WTC11 (cell line): ENCODE measurements around the gene MRPL34. TPM values are rescaled to one million over a fixed set of nuclear protein-coding genes. Genes with fewer than 3 reads are reported as not detected.

Experiments
- ATF1 ChIP-seq: sonication (generic); formaldehyde crosslinking; IDR thresholded peaks from 2 replicates; pipeline ENCODE4 v1.8.1; 2023; ENCODE audit warnings: mild to moderate bottlenecking, moderate library complexity, missing genetic modification reagents
- FOXK1 ChIP-seq: sonication (generic); formaldehyde crosslinking; IDR thresholded peaks from 2 replicates; pipeline ENCODE4 v1.8.0; 2022; ENCODE audit warnings: mild to moderate bottlenecking, moderate library complexity, missing genetic modification reagents
- GABPB1 ChIP-seq: sonication (generic); formaldehyde crosslinking; IDR thresholded peaks from 2 replicates; pipeline ENCODE4 v1.8.1; 2023; ENCODE audit warnings: mild to moderate bottlenecking, missing genetic modification reagents
- GTF2I ChIP-seq: fragments of 250-450 bp; sonication (Bioruptor Pico); conservative IDR thresholded peaks from 2 replicates; pipeline ENCODE4 v1.4.0; 2021; ENCODE audit warnings: mild to moderate bottlenecking
- JUN ChIP-seq: sonication (generic); formaldehyde crosslinking; IDR thresholded peaks from 2 replicates; pipeline ENCODE4 v1.8.0; 2023; ENCODE audit warnings: mild to moderate bottlenecking, missing genetic modification reagents
- NR2C2 ChIP-seq: sonication (generic); formaldehyde crosslinking; IDR thresholded peaks from 2 replicates; pipeline ENCODE4 v1.8.0; 2022; ENCODE audit warnings: mild to moderate bottlenecking, missing genetic modification reagents
- NR3C1 ChIP-seq: sonication (generic); formaldehyde crosslinking; conservative IDR thresholded peaks from 2 replicates; pipeline ENCODE4 v1.8.1; 2023; ENCODE audit warnings: low read depth, mild to moderate bottlenecking, missing genetic modification reagents
- RELA ChIP-seq: sonication (generic); formaldehyde crosslinking; IDR thresholded peaks from 2 replicates; pipeline ENCODE4 v1.8.1; 2022; ENCODE audit warnings: missing genetic modification reagents, mild to moderate bottlenecking, borderline replicate concordance
- SMAD4 ChIP-seq: sonication (generic); formaldehyde crosslinking; IDR thresholded peaks from 2 replicates; pipeline ENCODE4 v1.8.0; 2022; ENCODE audit warnings: mild to moderate bottlenecking, missing genetic modification reagents
- SOX15 ChIP-seq: fragments of 250-450 bp; sonication (Bioruptor Pico); IDR thresholded peaks from 2 replicates; pipeline ENCODE4 v1.9.0; 2021; ENCODE audit warnings: mild to moderate bottlenecking
- TCF7 ChIP-seq: sonication (generic); formaldehyde crosslinking; IDR thresholded peaks from 2 replicates; pipeline ENCODE4 v1.8.0; 2022; ENCODE audit warnings: mild to moderate bottlenecking, low read depth, missing genetic modification reagents, moderate library complexity
- TEAD4 ChIP-seq: sonication (generic); formaldehyde crosslinking; IDR thresholded peaks from 2 replicates; pipeline ENCODE4 v1.8.0; 2022; ENCODE audit warnings: mild to moderate bottlenecking, missing genetic modification reagents
- ZNF219 ChIP-seq: sonication (generic); formaldehyde crosslinking; IDR thresholded peaks from 2 replicates; pipeline ENCODE4 v1.8.0; 2023; ENCODE audit warnings: missing genetic modification reagents, mild to moderate bottlenecking, borderline replicate concordance
- total RNA-seq: library from RNA; stranded (reverse); gene quantifications from 3 replicates; pipeline ENCODE4 v1.2.3, GENCODE V29; 2021
- TF ChIP-seq, protein P1 (sequence below): sonication (generic); formaldehyde crosslinking; IDR thresholded peaks from 2 replicates; pipeline ENCODE4 v1.8.1; 2022; ENCODE audit warnings: missing genetic modification reagents, borderline replicate concordance
- TF ChIP-seq, protein P2 (sequence below): sonication (generic); formaldehyde crosslinking; IDR thresholded peaks from 2 replicates; pipeline ENCODE4 v1.8.0; 2022; ENCODE audit warnings: mild to moderate bottlenecking, missing genetic modification reagents
- TF ChIP-seq, protein P3 (sequence below): fragments of 250-450 bp; sonication (Bioruptor Pico); IDR thresholded peaks from 2 replicates; pipeline ENCODE4 v1.9.0; 2021; ENCODE audit warnings: mild to moderate bottlenecking
- TF ChIP-seq, protein P4 (sequence below): sonication (generic); formaldehyde crosslinking; conservative IDR thresholded peaks from 2 replicates; pipeline ENCODE4 v1.8.1; 2023; ENCODE audit warnings: mild to moderate bottlenecking, low read depth, missing genetic modification reagents, moderate library complexity
- TF ChIP-seq, protein P5 (sequence below): sonication (generic); formaldehyde crosslinking; IDR thresholded peaks from 2 replicates; pipeline ENCODE4 v1.8.1; 2023; ENCODE audit warnings: mild to moderate bottlenecking, missing genetic modification reagents, moderate library complexity
- TF ChIP-seq, protein P6 (sequence below): sonication (generic); formaldehyde crosslinking; IDR thresholded peaks from 2 replicates; pipeline ENCODE4 v1.8.1; 2023; ENCODE audit warnings: mild to moderate bottlenecking, moderate library complexity, missing genetic modification reagents
- TF ChIP-seq, protein P7 (sequence below): sonication (generic); formaldehyde crosslinking; IDR thresholded peaks from 2 replicates; pipeline ENCODE4 v1.8.1; 2023; ENCODE audit warnings: mild to moderate bottlenecking, missing genetic modification reagents, borderline replicate concordance
- TF ChIP-seq, protein P8 (sequence below): sonication (generic); formaldehyde crosslinking; IDR thresholded peaks from 2 replicates; pipeline ENCODE4 v1.8.0; 2023; ENCODE audit warnings: missing genetic modification reagents
- TF ChIP-seq, protein P9 (sequence below): sonication (generic); formaldehyde crosslinking; IDR thresholded peaks from 2 replicates; pipeline ENCODE4 v1.8.1; 2023; ENCODE audit warnings: mild to moderate bottlenecking, missing genetic modification reagents

The MRPL34 gene
- total RNA-seq, 1 experiment from 2014 or later: 130 TPM

DNA sequence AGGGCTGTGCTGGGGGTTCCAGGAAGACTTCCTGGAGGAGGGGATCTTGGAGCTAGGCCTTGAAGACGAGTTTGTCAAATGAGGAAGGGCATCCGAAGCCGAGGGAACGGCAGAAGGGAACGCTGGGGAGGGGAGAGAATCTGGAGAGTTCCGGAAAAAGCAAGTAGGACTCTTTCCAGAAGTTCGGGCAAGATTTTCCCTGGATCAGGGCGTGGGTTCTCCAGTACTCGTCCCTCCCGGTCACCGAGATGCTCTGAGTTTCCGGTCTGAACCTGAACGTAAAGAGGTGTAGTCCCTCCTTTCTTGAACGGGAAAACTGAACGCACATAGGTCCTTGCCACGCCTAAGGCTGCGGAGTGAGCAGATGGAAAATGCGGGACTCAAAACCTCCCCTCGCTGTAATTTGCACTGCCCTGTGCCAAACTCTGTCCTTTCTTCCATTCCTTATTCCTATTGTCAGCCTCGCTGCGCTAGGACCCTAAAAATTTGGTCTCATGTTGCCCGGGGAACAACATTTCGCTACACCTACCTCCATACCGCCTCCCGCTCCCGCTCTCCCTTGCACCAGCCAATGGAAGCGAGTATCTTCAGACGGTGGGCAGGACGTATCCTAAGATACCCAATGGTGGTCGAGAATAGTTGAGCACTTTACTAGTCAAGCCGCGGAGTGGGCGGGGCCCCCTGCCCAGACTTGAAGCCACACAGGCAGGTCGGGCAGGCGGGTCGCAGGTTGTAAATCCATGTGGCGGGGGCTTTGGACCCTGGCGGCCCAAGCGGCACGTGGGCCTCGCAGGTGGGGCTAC lies 31.4 kb downstream of the MRPL34 start, which contains the start of gene GTPBP3 (continued):
- TF ChIP-seq TEAD4 (CRISPR knock-in tag) (no peak), NR3C1 (CRISPR knock-in tag) (no peak), SOX15 (no peak), TCF7 (CRISPR knock-in tag) (no peak), NR2C2 (CRISPR knock-in tag) (no peak), SMAD4 (0 out of 2 replicates have a peak, but pooled peaks have one; percentile 11), GTF2I (CRISPR knock-in tag) (peak; percentile 71; the same call in 1 of the 2 replicates), JUN (CRISPR knock-in tag) (no peak), ATF1 (no peak), ZNF219 (CRISPR knock-in tag) (no peak), FOXK1 (peak; percentile 73; the same call in 1 of the 2 replicates), GABPB1 (CRISPR knock-in tag) (no peak), RELA (CRISPR knock-in tag) (no peak)
- TF ChIP-seq, protein P1, sequence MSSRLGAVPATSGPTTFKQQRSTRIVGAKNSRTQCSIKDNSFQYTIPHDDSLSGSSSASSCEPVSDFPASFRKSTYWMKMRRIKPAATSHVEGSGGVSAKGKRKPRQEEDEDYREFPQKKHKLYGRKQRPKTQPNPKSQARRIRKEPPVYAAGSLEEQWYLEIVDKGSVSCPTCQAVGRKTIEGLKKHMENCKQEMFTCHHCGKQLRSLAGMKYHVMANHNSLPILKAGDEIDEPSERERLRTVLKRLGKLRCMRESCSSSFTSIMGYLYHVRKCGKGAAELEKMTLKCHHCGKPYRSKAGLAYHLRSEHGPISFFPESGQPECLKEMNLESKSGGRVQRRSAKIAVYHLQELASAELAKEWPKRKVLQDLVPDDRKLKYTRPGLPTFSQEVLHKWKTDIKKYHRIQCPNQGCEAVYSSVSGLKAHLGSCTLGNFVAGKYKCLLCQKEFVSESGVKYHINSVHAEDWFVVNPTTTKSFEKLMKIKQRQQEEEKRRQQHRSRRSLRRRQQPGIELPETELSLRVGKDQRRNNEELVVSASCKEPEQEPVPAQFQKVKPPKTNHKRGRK (CRISPR knock-in tag): no peak
- TF ChIP-seq, protein P2, sequence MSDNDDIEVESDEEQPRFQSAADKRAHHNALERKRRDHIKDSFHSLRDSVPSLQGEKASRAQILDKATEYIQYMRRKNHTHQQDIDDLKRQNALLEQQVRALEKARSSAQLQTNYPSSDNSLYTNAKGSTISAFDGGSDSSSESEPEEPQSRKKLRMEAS (CRISPR knock-in tag): peak; percentile 95
- TF ChIP-seq, protein P3, sequence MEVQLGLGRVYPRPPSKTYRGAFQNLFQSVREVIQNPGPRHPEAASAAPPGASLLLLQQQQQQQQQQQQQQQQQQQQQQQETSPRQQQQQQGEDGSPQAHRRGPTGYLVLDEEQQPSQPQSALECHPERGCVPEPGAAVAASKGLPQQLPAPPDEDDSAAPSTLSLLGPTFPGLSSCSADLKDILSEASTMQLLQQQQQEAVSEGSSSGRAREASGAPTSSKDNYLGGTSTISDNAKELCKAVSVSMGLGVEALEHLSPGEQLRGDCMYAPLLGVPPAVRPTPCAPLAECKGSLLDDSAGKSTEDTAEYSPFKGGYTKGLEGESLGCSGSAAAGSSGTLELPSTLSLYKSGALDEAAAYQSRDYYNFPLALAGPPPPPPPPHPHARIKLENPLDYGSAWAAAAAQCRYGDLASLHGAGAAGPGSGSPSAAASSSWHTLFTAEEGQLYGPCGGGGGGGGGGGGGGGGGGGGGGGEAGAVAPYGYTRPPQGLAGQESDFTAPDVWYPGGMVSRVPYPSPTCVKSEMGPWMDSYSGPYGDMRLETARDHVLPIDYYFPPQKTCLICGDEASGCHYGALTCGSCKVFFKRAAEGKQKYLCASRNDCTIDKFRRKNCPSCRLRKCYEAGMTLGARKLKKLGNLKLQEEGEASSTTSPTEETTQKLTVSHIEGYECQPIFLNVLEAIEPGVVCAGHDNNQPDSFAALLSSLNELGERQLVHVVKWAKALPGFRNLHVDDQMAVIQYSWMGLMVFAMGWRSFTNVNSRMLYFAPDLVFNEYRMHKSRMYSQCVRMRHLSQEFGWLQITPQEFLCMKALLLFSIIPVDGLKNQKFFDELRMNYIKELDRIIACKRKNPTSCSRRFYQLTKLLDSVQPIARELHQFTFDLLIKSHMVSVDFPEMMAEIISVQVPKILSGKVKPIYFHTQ (CRISPR knock-in tag): no peak
- TF ChIP-seq, protein P4, sequence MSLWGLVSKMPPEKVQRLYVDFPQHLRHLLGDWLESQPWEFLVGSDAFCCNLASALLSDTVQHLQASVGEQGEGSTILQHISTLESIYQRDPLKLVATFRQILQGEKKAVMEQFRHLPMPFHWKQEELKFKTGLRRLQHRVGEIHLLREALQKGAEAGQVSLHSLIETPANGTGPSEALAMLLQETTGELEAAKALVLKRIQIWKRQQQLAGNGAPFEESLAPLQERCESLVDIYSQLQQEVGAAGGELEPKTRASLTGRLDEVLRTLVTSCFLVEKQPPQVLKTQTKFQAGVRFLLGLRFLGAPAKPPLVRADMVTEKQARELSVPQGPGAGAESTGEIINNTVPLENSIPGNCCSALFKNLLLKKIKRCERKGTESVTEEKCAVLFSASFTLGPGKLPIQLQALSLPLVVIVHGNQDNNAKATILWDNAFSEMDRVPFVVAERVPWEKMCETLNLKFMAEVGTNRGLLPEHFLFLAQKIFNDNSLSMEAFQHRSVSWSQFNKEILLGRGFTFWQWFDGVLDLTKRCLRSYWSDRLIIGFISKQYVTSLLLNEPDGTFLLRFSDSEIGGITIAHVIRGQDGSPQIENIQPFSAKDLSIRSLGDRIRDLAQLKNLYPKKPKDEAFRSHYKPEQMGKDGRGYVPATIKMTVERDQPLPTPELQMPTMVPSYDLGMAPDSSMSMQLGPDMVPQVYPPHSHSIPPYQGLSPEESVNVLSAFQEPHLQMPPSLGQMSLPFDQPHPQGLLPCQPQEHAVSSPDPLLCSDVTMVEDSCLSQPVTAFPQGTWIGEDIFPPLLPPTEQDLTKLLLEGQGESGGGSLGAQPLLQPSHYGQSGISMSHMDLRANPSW (CRISPR knock-in tag): no peak
- TF ChIP-seq, protein P5, sequence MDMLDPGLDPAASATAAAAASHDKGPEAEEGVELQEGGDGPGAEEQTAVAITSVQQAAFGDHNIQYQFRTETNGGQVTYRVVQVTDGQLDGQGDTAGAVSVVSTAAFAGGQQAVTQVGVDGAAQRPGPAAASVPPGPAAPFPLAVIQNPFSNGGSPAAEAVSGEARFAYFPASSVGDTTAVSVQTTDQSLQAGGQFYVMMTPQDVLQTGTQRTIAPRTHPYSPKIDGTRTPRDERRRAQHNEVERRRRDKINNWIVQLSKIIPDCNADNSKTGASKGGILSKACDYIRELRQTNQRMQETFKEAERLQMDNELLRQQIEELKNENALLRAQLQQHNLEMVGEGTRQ: peak; percentile 73
- TF ChIP-seq, protein P6, sequence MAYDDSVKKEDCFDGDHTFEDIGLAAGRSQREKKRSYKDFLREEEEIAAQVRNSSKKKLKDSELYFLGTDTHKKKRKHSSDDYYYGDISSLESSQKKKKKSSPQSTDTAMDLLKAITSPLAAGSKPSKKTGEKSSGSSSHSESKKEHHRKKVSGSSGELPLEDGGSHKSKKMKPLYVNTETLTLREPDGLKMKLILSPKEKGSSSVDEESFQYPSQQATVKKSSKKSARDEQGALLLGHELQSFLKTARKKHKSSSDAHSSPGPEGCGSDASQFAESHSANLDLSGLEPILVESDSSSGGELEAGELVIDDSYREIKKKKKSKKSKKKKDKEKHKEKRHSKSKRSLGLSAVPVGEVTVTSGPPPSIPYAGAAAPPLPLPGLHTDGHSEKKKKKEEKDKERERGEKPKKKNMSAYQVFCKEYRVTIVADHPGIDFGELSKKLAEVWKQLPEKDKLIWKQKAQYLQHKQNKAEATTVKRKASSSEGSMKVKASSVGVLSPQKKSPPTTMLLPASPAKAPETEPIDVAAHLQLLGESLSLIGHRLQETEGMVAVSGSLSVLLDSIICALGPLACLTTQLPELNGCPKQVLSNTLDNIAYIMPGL (CRISPR knock-in tag): no peak; the same call in 1 of the 2 replicates
- TF ChIP-seq, protein P7, sequence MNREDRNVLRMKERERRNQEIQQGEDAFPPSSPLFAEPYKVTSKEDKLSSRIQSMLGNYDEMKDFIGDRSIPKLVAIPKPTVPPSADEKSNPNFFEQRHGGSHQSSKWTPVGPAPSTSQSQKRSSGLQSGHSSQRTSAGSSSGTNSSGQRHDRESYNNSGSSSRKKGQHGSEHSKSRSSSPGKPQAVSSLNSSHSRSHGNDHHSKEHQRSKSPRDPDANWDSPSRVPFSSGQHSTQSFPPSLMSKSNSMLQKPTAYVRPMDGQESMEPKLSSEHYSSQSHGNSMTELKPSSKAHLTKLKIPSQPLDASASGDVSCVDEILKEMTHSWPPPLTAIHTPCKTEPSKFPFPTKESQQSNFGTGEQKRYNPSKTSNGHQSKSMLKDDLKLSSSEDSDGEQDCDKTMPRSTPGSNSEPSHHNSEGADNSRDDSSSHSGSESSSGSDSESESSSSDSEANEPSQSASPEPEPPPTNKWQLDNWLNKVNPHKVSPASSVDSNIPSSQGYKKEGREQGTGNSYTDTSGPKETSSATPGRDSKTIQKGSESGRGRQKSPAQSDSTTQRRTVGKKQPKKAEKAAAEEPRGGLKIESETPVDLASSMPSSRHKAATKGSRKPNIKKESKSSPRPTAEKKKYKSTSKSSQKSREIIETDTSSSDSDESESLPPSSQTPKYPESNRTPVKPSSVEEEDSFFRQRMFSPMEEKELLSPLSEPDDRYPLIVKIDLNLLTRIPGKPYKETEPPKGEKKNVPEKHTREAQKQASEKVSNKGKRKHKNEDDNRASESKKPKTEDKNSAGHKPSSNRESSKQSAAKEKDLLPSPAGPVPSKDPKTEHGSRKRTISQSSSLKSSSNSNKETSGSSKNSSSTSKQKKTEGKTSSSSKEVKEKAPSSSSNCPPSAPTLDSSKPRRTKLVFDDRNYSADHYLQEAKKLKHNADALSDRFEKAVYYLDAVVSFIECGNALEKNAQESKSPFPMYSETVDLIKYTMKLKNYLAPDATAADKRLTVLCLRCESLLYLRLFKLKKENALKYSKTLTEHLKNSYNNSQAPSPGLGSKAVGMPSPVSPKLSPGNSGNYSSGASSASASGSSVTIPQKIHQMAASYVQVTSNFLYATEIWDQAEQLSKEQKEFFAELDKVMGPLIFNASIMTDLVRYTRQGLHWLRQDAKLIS: no peak
- TF ChIP-seq, protein P8, sequence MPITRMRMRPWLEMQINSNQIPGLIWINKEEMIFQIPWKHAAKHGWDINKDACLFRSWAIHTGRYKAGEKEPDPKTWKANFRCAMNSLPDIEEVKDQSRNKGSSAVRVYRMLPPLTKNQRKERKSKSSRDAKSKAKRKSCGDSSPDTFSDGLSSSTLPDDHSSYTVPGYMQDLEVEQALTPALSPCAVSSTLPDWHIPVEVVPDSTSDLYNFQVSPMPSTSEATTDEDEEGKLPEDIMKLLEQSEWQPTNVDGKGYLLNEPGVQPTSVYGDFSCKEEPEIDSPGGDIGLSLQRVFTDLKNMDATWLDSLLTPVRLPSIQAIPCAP: no peak
- TF ChIP-seq, protein P9, sequence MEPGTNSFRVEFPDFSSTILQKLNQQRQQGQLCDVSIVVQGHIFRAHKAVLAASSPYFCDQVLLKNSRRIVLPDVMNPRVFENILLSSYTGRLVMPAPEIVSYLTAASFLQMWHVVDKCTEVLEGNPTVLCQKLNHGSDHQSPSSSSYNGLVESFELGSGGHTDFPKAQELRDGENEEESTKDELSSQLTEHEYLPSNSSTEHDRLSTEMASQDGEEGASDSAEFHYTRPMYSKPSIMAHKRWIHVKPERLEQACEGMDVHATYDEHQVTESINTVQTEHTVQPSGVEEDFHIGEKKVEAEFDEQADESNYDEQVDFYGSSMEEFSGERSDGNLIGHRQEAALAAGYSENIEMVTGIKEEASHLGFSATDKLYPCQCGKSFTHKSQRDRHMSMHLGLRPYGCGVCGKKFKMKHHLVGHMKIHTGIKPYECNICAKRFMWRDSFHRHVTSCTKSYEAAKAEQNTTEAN (CRISPR knock-in tag): no peak
